Activated CD4-positive, CD25-positive, alpha-beta regulatory T cell (primary cell): ENCODE data around the gene WDR27.
"Not testable (repeated sequence)": the region's sequence is repeated elsewhere in the genome, so short reads cannot be mapped to it uniquely, and the experiment has no call there.

Experiments used
- DNase-seq, 4 experiments: peaks; one replicate each; lab custom pipeline; 2025; lab: John Stamatoyannopoulos, UW

Gene WDR27

GRCh38 chr6:169434554-169434953, 267.3 kb downstream of the WDR27 start:
- not testable (repeated sequence) for DNase-seq

GRCh38 chr6:169429001-169429400, 272.8 kb downstream of the WDR27 start:
- no peak for DNase-seq

GRCh38 chr6:169428532-169428931, 273.3 kb downstream of the WDR27 start:
- DNase-seq, result no peak

GRCh38 chr6:169427856-169428255, 274.0 kb downstream of the WDR27 start:
- no peak for DNase-seq

- no peak for DNase-seq
These were observed 275.2 kb downstream of the WDR27 start for GRCh38 chr6:169426611-169427010.

GRCh38 chr6:169425628-169426370, 276.0 kb downstream of the WDR27 start:
- no peak for DNase-seq

GRCh38 chr6:169424821-169425240, 277.0 kb downstream of the WDR27 start:
- no peak for DNase-seq

- no peak for DNase-seq
These were observed 277.6 kb downstream of the WDR27 start for GRCh38 chr6:169424149-169424804.

GRCh38 chr6:169421586-169422264, 280.1 kb downstream of the WDR27 start:
- DNase-seq, result no peak

- no peak for DNase-seq
These were observed 280.8 kb downstream of the WDR27 start for GRCh38 chr6:169420912-169421543.

- DNase-seq, result no peak
These were observed 284.7 kb downstream of the WDR27 start for GRCh38 chr6:169417101-169417500.

GRCh38 chr6:169416249-169416648, 285.6 kb downstream of the WDR27 start:
- no peak for DNase-seq

GRCh38 chr6:169415179-169415578, 286.6 kb downstream of the WDR27 start:
- DNase-seq, result no peak

GRCh38 chr6:169411722-169412121, 290.1 kb downstream of the WDR27 start:
- DNase-seq, result no peak

GRCh38 chr6:169411296-169411695, 290.5 kb downstream of the WDR27 start:
- DNase-seq, result no peak

- no peak for DNase-seq
These were observed 292.0 kb downstream of the WDR27 start for GRCh38 chr6:169409742-169410312.

- no peak for DNase-seq
These were observed 294.5 kb downstream of the WDR27 start for GRCh38 chr6:169407325-169407724.
